Fibroblast of pulmonary artery (primary cell): ENCODE results near the gene VCL.

Experiments used
- DNase-seq: peaks from one replicate; pipeline ENCODE4 v3.0.0-alpha.2; 2010; ENCODE audit warnings: low read depth
- H3K4me3 ChIP-seq: replicated peaks from 2 replicates; pipeline ENCODE4 v1.5.1; 2011; ENCODE audit warnings: low read depth, mild to moderate bottlenecking, control low read depth, low read length, moderate library complexity
- CTCF ChIP-seq: IDR thresholded peaks from 2 replicates; pipeline ENCODE4 v1.5.1; 2011; ENCODE audit warnings: mild to moderate bottlenecking, control low read depth, low read length, inconsistent platforms; ENCODE audit errors: missing control alignments

The VCL gene

DNA sequence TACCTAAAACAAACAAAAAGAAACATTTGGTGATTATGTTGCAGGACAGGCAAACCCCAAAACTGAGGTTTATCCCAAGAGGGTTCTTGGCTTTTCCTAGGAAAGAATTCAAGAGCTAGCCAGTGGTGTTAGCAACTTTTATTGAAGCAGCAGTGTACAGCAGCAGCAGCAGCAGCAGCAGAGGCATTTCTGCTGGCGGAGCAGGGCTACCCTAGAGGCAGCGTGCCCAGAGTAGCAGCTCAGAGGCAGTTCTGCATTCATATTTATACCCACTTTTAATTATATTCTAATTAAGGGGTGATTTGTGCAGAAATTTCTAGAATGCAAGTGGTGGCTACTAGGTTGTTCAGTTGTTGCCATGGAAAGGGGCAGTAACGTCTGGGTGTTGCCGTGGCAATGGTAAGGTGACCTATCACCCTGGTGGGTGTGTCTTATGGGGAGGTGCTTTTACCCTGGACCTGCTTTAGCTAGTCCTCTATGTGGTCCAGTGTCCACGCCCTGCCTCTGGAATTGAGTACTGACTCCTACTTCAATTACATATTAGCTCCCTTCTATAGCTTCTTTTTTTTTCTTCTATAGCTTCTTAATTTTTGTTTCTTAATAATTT, 53.9 kb downstream of the VCL start:
- no peak overlapping the region for H3K4me3 ChIP-seq
- DNase-seq: no peak
- no peak for TF ChIP-seq CTCF

DNA sequence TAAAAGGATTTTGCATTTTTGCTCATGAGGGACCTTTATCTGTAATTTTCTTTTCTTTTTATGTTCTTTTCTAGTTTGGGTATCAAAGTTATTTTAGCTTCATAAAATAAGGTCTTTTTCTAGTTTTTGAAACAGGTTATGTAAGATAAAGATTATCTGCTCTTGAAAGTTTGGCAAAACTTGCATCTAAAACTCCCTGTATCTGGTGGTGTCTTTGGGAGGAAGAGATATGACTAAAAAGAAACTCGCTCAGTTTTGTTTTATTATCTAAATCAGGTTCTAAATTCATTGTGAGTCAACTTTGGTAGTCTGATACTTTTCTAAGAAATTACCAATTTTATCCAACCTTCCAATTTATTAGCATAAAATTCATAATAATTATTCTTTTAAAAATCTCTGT, 55.1 kb downstream of the VCL start:
- TF ChIP-seq CTCF: no peak
- DNase-seq: no peak
- no peak overlapping the region for H3K4me3 ChIP-seq

- no peak overlapping the region for H3K4me3 ChIP-seq
- TF ChIP-seq CTCF: no peak
- no peak for DNase-seq
These were observed 57.6 kb downstream of the VCL start for GRCh38 chr10:74055383-74056049.

DNA sequence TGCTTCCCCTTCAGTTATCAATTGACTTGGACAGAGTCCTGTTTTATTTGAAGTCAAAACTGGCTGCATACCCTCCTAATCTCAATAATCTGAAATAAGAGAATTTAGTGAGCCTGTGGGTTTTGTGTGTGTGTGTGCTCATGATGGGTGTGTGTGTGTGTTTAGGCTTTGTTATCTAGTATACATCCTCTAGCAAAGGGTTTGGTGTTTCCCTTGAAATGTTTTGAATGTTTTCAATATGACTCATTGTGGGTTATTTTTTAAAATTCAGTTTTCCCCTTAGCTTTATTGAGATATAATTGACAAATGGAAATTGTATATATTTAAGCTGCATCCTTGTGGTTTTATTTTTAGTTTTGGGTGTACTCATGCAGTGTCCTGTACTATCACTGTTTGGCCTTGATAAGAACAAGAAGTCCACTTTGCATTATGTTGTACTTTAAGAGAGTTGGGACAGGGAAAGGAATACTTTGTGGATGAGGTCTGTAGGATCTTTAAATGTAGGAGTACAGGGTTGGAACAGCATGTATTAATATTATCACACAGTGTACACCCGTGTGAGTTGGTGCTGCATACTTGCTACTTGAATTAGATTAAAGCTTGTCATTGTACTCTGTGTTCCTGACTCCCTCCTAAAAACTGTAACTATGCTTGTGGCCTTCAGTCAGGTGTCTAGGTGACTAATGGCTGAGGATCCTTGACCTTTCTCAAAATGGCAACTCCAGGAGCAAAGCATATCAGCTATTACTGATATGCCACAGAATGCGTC, 58.3 kb downstream of the VCL start:
- no peak overlapping the region for H3K4me3 ChIP-seq
- TF ChIP-seq CTCF: no peak
- peak; percentile 85 for DNase-seq

GRCh38 chr10:74058071-74058470, 60.2 kb downstream of the VCL start:
- no peak overlapping the region for H3K4me3 ChIP-seq
- DNase-seq: no peak
- TF ChIP-seq CTCF: no peak

- peak; percentile 43 for DNase-seq
- no peak overlapping the region for H3K4me3 ChIP-seq
- TF ChIP-seq CTCF: no peak
These were observed 60.7 kb downstream of the VCL start for GRCh38 chr10:74058658-74059057.
